ENCODE results near the gene MTRF1L.

DNA sequence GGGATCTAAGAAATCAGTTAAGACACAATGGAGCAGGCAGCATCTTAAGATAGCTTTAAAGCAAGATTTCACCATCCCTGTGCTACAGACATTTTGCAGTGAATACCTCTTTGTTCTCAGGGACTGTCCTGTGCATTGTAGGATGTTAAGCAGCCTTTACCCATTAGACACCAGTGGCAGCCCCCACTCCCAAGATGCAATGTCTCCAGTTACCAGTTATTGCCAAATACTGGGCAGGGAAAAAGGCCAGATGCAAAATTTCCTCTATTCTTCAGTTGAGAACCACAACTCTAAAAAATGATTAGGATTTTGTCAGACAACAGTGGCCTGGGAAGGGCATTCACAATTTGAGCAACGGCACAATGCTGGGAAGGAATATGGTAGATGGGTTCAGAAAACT, 25.8 kb downstream of the MTRF1L start:
- TF ChIP-seq, protein P1, sequence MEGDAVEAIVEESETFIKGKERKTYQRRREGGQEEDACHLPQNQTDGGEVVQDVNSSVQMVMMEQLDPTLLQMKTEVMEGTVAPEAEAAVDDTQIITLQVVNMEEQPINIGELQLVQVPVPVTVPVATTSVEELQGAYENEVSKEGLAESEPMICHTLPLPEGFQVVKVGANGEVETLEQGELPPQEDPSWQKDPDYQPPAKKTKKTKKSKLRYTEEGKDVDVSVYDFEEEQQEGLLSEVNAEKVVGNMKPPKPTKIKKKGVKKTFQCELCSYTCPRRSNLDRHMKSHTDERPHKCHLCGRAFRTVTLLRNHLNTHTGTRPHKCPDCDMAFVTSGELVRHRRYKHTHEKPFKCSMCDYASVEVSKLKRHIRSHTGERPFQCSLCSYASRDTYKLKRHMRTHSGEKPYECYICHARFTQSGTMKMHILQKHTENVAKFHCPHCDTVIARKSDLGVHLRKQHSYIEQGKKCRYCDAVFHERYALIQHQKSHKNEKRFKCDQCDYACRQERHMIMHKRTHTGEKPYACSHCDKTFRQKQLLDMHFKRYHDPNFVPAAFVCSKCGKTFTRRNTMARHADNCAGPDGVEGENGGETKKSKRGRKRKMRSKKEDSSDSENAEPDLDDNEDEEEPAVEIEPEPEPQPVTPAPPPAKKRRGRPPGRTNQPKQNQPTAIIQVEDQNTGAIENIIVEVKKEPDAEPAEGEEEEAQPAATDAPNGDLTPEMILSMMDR (IDR thresholded peaks at IDR 0.05) = no peak
- no peak for TF ChIP-seq JUN (CRISPR knock-in tag; IDR thresholded peaks at IDR 0.05)
- TF ChIP-seq, protein P2, sequence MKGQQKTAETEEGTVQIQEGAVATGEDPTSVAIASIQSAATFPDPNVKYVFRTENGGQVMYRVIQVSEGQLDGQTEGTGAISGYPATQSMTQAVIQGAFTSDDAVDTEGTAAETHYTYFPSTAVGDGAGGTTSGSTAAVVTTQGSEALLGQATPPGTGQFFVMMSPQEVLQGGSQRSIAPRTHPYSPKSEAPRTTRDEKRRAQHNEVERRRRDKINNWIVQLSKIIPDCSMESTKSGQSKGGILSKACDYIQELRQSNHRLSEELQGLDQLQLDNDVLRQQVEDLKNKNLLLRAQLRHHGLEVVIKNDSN (CRISPR knock-in tag; IDR thresholded peaks at IDR 0.05) = no peak
- TF ChIP-seq, protein P3, sequence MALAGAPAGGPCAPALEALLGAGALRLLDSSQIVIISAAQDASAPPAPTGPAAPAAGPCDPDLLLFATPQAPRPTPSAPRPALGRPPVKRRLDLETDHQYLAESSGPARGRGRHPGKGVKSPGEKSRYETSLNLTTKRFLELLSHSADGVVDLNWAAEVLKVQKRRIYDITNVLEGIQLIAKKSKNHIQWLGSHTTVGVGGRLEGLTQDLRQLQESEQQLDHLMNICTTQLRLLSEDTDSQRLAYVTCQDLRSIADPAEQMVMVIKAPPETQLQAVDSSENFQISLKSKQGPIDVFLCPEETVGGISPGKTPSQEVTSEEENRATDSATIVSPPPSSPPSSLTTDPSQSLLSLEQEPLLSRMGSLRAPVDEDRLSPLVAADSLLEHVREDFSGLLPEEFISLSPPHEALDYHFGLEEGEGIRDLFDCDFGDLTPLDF (CRISPR knock-in tag; IDR thresholded peaks at IDR 0.05) = no peak
- TF ChIP-seq RORB (CRISPR knock-in tag; IDR thresholded peaks at IDR 0.05) = no peak
- TF ChIP-seq, protein P4, sequence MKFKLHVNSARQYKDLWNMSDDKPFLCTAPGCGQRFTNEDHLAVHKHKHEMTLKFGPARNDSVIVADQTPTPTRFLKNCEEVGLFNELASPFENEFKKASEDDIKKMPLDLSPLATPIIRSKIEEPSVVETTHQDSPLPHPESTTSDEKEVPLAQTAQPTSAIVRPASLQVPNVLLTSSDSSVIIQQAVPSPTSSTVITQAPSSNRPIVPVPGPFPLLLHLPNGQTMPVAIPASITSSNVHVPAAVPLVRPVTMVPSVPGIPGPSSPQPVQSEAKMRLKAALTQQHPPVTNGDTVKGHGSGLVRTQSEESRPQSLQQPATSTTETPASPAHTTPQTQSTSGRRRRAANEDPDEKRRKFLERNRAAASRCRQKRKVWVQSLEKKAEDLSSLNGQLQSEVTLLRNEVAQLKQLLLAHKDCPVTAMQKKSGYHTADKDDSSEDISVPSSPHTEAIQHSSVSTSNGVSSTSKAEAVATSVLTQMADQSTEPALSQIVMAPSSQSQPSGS (CRISPR knock-in tag; IDR thresholded peaks at IDR 0.05; ENCODE audit: borderline replicate concordance, low read depth) = no peak
- TF ChIP-seq, protein P5, sequence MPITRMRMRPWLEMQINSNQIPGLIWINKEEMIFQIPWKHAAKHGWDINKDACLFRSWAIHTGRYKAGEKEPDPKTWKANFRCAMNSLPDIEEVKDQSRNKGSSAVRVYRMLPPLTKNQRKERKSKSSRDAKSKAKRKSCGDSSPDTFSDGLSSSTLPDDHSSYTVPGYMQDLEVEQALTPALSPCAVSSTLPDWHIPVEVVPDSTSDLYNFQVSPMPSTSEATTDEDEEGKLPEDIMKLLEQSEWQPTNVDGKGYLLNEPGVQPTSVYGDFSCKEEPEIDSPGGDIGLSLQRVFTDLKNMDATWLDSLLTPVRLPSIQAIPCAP (CRISPR knock-in tag; IDR thresholded peaks at IDR 0.05) = no peak
- TF ChIP-seq, protein P6, sequence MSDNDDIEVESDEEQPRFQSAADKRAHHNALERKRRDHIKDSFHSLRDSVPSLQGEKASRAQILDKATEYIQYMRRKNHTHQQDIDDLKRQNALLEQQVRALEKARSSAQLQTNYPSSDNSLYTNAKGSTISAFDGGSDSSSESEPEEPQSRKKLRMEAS (CRISPR knock-in tag; IDR thresholded peaks at IDR 0.05) = no peak
- TF ChIP-seq, protein P7, sequence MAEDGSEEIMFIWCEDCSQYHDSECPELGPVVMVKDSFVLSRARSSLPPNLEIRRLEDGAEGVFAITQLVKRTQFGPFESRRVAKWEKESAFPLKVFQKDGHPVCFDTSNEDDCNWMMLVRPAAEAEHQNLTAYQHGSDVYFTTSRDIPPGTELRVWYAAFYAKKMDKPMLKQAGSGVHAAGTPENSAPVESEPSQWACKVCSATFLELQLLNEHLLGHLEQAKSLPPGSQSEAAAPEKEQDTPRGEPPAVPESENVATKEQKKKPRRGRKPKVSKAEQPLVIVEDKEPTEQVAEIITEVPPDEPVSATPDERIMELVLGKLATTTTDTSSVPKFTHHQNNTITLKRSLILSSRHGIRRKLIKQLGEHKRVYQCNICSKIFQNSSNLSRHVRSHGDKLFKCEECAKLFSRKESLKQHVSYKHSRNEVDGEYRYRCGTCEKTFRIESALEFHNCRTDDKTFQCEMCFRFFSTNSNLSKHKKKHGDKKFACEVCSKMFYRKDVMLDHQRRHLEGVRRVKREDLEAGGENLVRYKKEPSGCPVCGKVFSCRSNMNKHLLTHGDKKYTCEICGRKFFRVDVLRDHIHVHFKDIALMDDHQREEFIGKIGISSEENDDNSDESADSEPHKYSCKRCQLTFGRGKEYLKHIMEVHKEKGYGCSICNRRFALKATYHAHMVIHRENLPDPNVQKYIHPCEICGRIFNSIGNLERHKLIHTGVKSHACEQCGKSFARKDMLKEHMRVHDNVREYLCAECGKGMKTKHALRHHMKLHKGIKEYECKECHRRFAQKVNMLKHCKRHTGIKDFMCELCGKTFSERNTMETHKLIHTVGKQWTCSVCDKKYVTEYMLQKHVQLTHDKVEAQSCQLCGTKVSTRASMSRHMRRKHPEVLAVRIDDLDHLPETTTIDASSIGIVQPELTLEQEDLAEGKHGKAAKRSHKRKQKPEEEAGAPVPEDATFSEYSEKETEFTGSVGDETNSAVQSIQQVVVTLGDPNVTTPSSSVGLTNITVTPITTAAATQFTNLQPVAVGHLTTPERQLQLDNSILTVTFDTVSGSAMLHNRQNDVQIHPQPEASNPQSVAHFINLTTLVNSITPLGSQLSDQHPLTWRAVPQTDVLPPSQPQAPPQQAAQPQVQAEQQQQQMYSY (CRISPR knock-in tag; IDR thresholded peaks at IDR 0.05) = no peak
- no peak for TF ChIP-seq ATF1 (CRISPR knock-in tag; IDR thresholded peaks at IDR 0.05)
- no peak for TF ChIP-seq ZNF232 (CRISPR knock-in tag; IDR thresholded peaks at IDR 0.05)
- TF ChIP-seq CBFB (CRISPR knock-in tag; IDR thresholded peaks at IDR 0.05; ENCODE audit: low read depth) = no peak
